Mesodermal cell (in vitro differentiated cells): ENCODE data around the gene CDK6.
"Not testable (repeated sequence)": the region's sequence is repeated elsewhere in the genome, so short reads cannot be mapped to it uniquely, and the experiment has no call there.

Experiments used
- H3K27ac ChIP-seq: 2 replicates; pipeline ENCODE4 v1.7.0; 2013; ENCODE audit warnings: mild to moderate bottlenecking, low read depth, low read length, moderate library complexity; ENCODE audit not compliant: severe bottlenecking
- H3K36me3 ChIP-seq: 2 replicates; pipeline ENCODE4 v1.7.1; 2013; ENCODE audit warnings: mild to moderate bottlenecking, low read length, moderate library complexity; ENCODE audit not compliant: control insufficient read depth, insufficient read depth
- H3K4me1 ChIP-seq: one replicate; pipeline ENCODE4 v1.7.1; 2013; ENCODE audit warnings: mild to moderate bottlenecking, low read length; ENCODE audit not compliant: insufficient read depth, control insufficient read depth, poor library complexity, severe bottlenecking
- H3K4me3 ChIP-seq: 2 replicates; pipeline ENCODE4 v1.7.0; 2013; ENCODE audit warnings: low read length, control low read depth, mild to moderate bottlenecking; ENCODE audit not compliant: insufficient read depth, poor library complexity, severe bottlenecking; ENCODE audit errors: extremely low read depth
- H3K9me3 ChIP-seq: 2 replicates; pipeline ENCODE4 v1.7.1; 2013; ENCODE audit warnings: mild to moderate bottlenecking, low read length, moderate library complexity; ENCODE audit not compliant: control insufficient read depth
- WGBS, 2 experiments: methylation state at CpG; one replicate each; pipeline ENCODE4 v1.1.5; 2013; ENCODE audit warnings: missing lambda C conversion rate in 2 of 2; ENCODE audit not compliant: insufficient coverage in 2 of 2; 5-methylcytosine and 5-hydroxymethylcytosine counted together

The CDK6 gene

DNA sequence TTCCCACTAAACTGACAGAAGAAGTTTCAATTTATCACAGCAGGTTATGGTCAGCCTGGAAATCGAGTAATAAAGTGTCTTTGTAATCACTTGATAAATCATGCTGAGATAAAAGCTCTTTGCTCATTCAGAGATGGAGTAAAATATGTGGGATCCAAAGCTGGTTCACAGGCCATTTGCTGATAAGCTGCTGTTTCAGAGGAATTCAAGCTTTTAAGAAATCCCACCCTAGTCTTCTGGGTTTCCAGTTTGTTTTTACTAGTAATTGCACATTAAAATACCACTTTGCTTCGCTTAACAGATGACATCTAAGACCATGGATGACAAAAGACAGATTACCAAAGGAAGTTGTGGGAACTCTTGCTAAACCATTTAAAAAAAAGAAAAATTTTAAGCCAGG is 37.4 kb upstream of the CDK6 start:
- WGBS, 2 experiments = 20 to 51% methylated on average over 1 to 2 of the region's 2 CpGs
- peaks cover 32% of the 10 kb centered on the region for H3K4me1 ChIP-seq
- H3K9me3 ChIP-seq = peaks cover 2% of the 10 kb centered on the region
- peak overlapping the region; percentile 89 for H3K27ac ChIP-seq
- no peaks in the 10 kb centered on the region for H3K36me3 ChIP-seq
- no peak overlapping the region for H3K4me3 ChIP-seq

DNA sequence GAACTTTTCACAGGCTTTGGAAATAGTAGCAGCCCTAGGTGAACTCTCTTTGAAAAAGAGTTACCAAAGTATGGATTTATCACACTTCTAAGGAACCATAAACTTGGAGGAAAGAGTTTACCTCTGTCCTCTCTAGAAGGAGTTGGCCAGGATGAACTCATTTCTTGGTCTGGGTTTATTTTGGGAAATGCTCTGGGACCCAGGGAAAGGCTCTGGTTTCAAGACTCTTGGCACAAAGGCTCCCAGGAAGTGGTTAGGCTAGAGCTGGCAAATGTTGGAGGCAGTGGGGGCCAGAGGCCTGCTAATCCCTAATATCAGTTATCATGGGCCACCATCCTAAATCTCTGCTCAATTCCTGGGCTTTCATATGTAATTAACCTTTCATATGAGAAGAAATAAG is 36.3 kb upstream of the CDK6 start:
- peaks cover 32% of the 10 kb centered on the region for H3K4me1 ChIP-seq
- peaks cover 5% of the 10 kb centered on the region for H3K36me3 ChIP-seq
- no peak overlapping the region for H3K4me3 ChIP-seq
- H3K27ac ChIP-seq = peak overlapping the region; percentile 89
- peaks cover 10% of the 10 kb centered on the region for H3K9me3 ChIP-seq

GRCh38 chr7:92868683-92869293 is 32.4 kb upstream of the CDK6 start:
- no peak overlapping the region for H3K4me3 ChIP-seq
- peaks cover 10% of the 10 kb centered on the region for H3K9me3 ChIP-seq
- peaks cover 14% of the 10 kb centered on the region for H3K4me1 ChIP-seq
- peaks cover 5% of the 10 kb centered on the region for H3K36me3 ChIP-seq
- no peak overlapping the region for H3K27ac ChIP-seq

DNA sequence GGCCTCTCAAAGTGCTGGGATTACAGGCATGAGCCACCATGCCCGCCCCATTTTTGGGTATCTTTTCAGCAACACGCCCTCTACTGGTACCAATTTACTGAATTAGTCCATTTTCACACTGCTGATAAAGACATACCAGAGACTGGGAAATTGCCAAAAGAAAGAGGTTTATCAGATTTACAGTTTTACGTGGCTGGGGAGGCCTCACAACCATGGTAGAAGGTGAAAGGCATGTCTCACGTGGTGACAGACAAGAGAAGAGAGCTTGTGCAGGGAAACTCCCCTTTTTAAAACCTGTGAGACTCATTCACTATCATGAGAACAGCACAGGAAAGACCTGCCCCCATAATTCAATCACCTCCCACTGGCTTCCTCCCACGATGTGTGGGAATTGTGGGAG is 27.8 kb upstream of the CDK6 start:
- WGBS, 2 experiments = 78 to 79% methylated on average over 2 of the region's 5 CpGs
- not testable (repeated sequence) for H3K27ac ChIP-seq, H3K36me3 ChIP-seq, H3K9me3 ChIP-seq, H3K4me3 ChIP-seq, H3K4me1 ChIP-seq

- H3K4me3 ChIP-seq = no peak overlapping the region
- peaks cover 5% of the 10 kb centered on the region for H3K4me1 ChIP-seq
- no peaks in the 10 kb centered on the region for H3K36me3 ChIP-seq
- WGBS, 2 experiments = 100% methylated on average over 2 of the region's 2 CpGs; no CpG with 5 or more reads in 1 of the 2 experiments
- no peaks in the 10 kb centered on the region for H3K9me3 ChIP-seq
- H3K27ac ChIP-seq = no peak overlapping the region
Measured at GRCh38 chr7:92856436-92856835, 20.1 kb upstream of the CDK6 start.

DNA sequence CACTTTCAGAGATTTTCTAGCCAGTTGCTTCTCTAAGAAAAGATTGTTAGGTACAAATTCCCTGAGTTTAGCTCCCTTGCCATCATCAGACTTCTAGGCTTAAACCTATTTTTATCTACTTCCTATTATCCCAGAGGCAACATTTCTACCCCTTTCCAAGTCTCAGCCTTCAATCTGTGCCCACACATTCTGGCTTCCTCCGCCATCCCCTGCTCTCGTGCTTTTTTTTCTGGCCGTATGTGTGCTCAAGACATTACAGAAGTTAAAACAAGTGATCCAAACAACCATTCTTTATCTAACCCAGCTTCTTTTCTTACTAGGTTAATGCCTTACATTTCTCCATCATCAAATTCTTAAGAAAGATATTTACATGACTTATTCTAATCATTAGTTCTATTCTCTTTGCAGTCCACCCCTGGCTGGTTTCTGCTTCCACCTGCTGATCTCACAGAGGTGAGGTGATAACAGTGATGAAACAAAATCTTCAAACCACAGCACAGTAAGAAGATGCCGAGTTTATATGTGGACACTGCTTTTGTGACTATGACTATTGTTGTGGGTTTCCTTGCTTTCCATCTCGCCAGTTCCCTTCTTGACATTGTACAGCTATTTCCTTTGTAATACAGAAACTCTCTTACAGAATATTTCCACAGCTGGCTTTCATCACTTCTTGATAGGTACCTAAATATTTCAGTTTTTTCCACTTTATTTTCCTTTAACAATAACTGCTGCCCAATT is 18.3 kb upstream of the CDK6 start:
- H3K4me3 ChIP-seq = no peak overlapping the region
- H3K9me3 ChIP-seq = no peaks in the 10 kb centered on the region
- peaks cover 8% of the 10 kb centered on the region for H3K4me1 ChIP-seq
- H3K36me3 ChIP-seq = no peaks in the 10 kb centered on the region
- 86 to 89% methylated on average over 4 of the region's 5 CpGs for WGBS, 2 experiments
- no peak overlapping the region for H3K27ac ChIP-seq

GRCh38 chr7:92851732-92852131 is 15.4 kb upstream of the CDK6 start:
- H3K4me1 ChIP-seq = peaks cover 13% of the 10 kb centered on the region
- 71% methylated on average over 3 of the region's 3 CpGs for WGBS, 2 experiments

GRCh38 chr7:92850516-92850915 is 14.1 kb upstream of the CDK6 start:
- WGBS, 2 experiments = 100% methylated on average over 1 of the region's 1 CpG; no CpG with 5 or more reads in 1 of the 2 experiments
- H3K36me3 ChIP-seq = no peaks in the 10 kb centered on the region

More at GRCh38 chr7:92851732-92852131, 15.4 kb upstream of the CDK6 start:
- Histone ChIP-seq H3K27ac (no peak overlapping the region), H3K9me3 (no peaks in the 10 kb centered on the region), H3K4me3 (no peak overlapping the region), H3K36me3 (no peaks in the 10 kb centered on the region)

GRCh38 chr7:92849322-92849721 is 12.9 kb upstream of the CDK6 start:
- Histone ChIP-seq H3K27ac (no peak overlapping the region), H3K9me3 (peaks cover 3% of the 10 kb centered on the region), H3K36me3 (no peaks in the 10 kb centered on the region), H3K4me1 (peaks cover 9% of the 10 kb centered on the region), H3K4me3 (no peak overlapping the region)
- WGBS, 2 experiments = 67 to 71% methylated on average over 1 of the region's 4 CpGs

More at GRCh38 chr7:92850516-92850915, 14.1 kb upstream of the CDK6 start:
- no peak overlapping the region for H3K27ac ChIP-seq
- H3K4me1 ChIP-seq = peaks cover 13% of the 10 kb centered on the region
- H3K9me3 ChIP-seq = no peaks in the 10 kb centered on the region
- no peak overlapping the region for H3K4me3 ChIP-seq

DNA sequence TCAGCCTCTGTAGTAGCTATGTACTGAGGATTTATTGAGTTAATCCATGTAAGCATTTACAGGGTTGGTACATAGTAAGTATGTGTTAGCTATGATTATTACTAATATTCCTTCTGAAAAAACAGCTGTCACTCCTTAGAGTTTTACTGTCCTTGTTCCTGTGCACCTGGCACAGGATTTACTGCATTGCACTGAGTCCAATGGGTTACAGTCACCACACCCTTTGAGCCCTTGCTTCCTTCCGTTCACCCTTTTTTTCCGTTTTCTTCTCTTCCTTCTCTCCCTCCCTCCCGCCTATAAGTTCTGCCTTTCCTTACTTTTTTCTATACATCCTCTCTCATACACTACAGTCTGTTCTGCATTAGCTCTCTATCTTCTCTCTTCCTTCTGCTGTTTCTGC is 12.5 kb upstream of the CDK6 start:
- Histone ChIP-seq H3K36me3 (no peaks in the 10 kb centered on the region), H3K4me3 (no peak overlapping the region), H3K4me1 (peaks cover 13% of the 10 kb centered on the region), H3K9me3 (peaks cover 8% of the 10 kb centered on the region), H3K27ac (no peak overlapping the region)
- 85 to 89% methylated on average over 3 of the region's 3 CpGs for WGBS, 2 experiments

DNA sequence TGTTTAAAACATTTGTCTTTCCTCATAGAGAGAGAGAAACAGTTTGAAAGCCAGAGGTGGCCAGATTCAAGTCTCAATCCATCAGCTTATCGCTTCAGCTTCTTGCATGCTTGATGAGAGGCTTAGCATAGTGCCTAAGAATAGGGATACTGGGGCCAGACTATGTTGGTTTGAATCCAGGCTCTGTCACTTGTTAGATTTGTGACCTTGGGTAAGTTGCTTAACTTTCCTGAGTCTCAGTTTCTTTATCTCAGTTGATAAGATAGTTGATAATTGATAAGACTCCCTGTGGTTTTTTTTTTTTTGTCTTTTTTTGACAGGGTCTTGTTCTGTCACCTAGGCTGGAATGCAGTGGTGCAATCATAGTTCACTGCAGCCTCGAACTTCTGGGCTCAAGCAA is 12.1 kb upstream of the CDK6 start:
- WGBS, 2 experiments = 75 to 85% methylated on average over 1 of the region's 2 CpGs
- Histone ChIP-seq H3K36me3 (no peaks in the 10 kb centered on the region), H3K9me3 (peaks cover 11% of the 10 kb centered on the region), H3K4me1 (peaks cover 16% of the 10 kb centered on the region), H3K27ac (no peak overlapping the region), H3K4me3 (no peak overlapping the region)
